Right forelimb (tissue), 1 donor: ENCODE results near the gene PDP2.

Experiments used
- DNase-seq: peaks from one replicate; pipeline ENCODE4 v3.0.0-alpha.2; 2018

The PDP2 gene

GRCh38 chr16:66880288-66881013, at the start of gene PDP2:
Gene PDP2, plus strand, starts transcription at chr16:66880515. Its CDS starts 3,770 bp downstream, at chr16:66884285.
- peak; percentile 93 for DNase-seq

GRCh38 chr16:66832190-66832589, 48.1 kb upstream of the PDP2 start:
- no peak for DNase-seq

GRCh38 chr16:66832661-66833305, 47.5 kb upstream of the PDP2 start:
- no peak for DNase-seq

- DNase-seq: no peak
Observed at GRCh38 chr16:66834746-66835145, 45.6 kb upstream of the PDP2 start.

GRCh38 chr16:66840883-66841282, 39.4 kb upstream of the PDP2 start:
- DNase-seq: no peak

GRCh38 chr16:66841366-66841765, 38.9 kb upstream of the PDP2 start:
- DNase-seq: no peak

GRCh38 chr16:66842765-66843164, 37.5 kb upstream of the PDP2 start:
- no peak for DNase-seq

- DNase-seq: no peak
Observed at GRCh38 chr16:66843191-66843590, 37.1 kb upstream of the PDP2 start.

- DNase-seq: no peak
Observed at GRCh38 chr16:66844009-66844341, 36.3 kb upstream of the PDP2 start.

GRCh38 chr16:66844342-66845079, 35.8 kb upstream of the PDP2 start, which contains the start of gene CA7:
Gene CA7, plus strand, starts transcription at chr16:66844414. Its CDS starts 74 bp downstream, at chr16:66844488.
- DNase-seq: no peak

GRCh38 chr16:66845080-66845410, 35.3 kb upstream of the PDP2 start:
- DNase-seq: no peak

GRCh38 chr16:66845791-66846221, 34.5 kb upstream of the PDP2 start:
- DNase-seq: no peak

- no peak for DNase-seq
Observed at GRCh38 chr16:66846266-66846665, 34.0 kb upstream of the PDP2 start.

- no peak for DNase-seq
Observed at GRCh38 chr16:66846831-66847230, 33.5 kb upstream of the PDP2 start.

- DNase-seq: no peak
Observed at GRCh38 chr16:66847533-66848067, 32.7 kb upstream of the PDP2 start.

GRCh38 chr16:66848172-66848571, 32.1 kb upstream of the PDP2 start:
- no peak for DNase-seq

GRCh38 chr16:66849021-66849420, 31.3 kb upstream of the PDP2 start:
- no peak for DNase-seq

GRCh38 chr16:66849549-66849948, 30.8 kb upstream of the PDP2 start:
- no peak for DNase-seq

GRCh38 chr16:66850115-66850815, 30.1 kb upstream of the PDP2 start:
- no peak for DNase-seq

GRCh38 chr16:66851166-66851964, 28.9 kb upstream of the PDP2 start:
- DNase-seq: no peak

- DNase-seq: no peak
Observed at GRCh38 chr16:66853261-66854139, 26.8 kb upstream of the PDP2 start.
